HG03469 (cell line): Measurements from ENCODE around the gene HORMAD2.
"Not testable (repeated sequence)": the region's sequence is repeated elsewhere in the genome, so short reads cannot be mapped to it uniquely, and the experiment has no call there.

Experiments used
- ATAC-seq: cut with Tn5 transposase; IDR thresholded peaks from one replicate; pipeline ENCODE4 v1.9.1; 2021; ENCODE audit warnings: mild to moderate bottlenecking, moderate library complexity, moderate number of reproducible peaks; ENCODE audit not compliant: unreplicated experiment

Gene HORMAD2

DNA sequence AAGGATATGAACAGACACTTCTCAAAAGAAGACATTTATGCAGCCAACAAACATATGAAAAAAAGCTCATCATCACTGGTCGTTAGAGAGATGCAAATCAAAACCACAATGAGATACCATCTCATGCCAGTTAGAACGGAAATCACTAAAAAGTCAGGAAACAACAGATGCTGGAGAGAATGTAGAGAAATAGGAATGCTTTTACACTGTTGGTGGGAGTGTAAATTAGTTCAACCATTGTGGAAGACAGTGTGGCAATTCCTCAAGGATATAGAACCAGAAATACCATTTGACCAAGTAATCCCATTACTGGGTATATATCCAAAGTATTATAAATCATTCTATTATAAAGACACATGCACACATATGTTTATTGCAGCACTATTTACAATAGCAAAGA is 20.5 kb downstream of the HORMAD2 start:
- not testable (repeated sequence) for ATAC-seq

DNA sequence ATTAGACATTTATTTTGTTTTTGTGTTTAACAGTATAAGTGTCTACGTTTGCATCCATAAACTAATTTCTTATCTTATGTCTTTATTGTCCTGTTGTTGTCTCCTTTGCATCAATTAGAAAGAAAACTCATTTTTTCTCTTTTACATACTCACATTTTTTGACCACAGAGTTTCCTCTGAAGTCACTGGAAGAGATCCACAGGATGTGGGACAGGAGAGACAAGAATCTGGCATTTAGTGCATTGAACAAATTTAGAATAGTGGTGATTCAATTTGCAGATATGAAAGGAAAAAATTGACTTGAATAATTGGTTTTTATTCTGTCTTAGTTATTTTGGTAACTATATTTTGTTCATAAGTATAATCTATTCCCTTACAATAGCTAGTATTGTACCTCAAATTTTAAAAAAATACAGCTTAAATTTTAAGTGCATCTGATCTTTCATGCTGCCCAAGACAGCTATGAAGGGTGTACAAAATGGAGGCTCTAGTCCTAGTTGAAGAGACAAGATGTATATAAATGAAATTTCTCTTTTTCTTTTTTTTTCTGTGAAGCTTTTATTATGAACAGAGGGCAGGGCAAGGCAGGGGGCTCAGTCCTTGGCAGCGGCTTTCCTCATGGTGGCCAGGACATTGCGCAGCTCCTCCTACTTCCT is 24.4 kb downstream of the HORMAD2 start:
- no peak for ATAC-seq

GRCh38 chr22:30105483-30105882 is 25.2 kb downstream of the HORMAD2 start:
- no peak for ATAC-seq

DNA sequence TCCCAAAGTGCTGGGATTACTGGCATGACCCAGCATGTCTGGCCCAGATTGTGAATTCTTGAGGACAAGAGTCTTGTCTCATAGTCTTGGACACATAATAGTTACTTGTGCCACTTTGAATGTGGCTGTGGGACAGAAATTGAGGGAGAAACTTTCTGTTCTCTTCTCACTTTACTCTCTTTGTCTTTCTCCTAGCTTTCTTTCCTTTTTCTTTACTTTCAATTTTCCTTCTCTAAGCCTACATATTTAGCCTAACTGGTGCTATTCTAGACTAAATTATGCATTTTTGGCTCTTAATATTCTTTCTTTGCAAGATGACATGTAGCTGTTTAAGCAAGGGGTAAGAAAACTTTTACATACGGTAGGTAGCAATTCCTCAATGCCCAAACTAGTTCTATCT is 33.2 kb downstream of the HORMAD2 start:
- ATAC-seq = no peak

- no peak for ATAC-seq
Measured at GRCh38 chr22:30114361-30114760, 34.1 kb downstream of the HORMAD2 start.

- no peak for ATAC-seq
Measured at GRCh38 chr22:30115705-30116104, 35.4 kb downstream of the HORMAD2 start.

DNA sequence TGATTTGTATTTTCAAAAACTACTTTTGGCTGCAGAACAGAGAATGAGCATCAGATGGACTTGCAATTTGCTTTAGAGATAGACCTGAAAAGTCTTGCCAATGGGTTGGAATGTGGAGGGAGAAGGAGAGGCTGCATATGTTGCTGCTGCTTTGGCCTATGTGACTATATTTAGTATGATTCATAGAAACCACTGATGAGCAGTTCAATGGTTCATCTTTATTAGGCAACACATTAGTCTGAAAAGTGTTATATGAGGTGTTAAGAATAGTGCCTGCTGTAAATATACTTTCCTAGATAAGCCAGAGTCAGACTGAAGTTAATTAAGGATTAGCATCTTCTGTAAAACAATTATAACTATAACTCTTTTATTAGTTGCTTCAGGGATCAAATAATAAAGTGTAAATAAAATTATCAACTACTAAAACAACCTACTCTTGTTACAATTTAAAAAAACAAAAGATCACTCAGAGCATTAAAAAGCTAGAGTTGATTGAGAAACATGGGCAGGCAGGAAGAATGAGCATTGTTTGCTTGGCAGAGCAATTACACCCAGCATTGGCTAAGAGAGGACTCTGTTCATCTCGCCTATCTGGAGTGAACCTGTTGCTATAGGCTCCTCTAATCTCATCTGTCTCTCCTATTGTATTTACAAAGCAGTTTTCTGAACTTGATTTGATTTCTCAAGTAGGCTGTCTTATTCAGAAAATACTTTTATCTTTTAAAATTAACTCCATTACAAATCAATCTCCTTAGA is 36.3 kb downstream of the HORMAD2 start:
- no peak for ATAC-seq

DNA sequence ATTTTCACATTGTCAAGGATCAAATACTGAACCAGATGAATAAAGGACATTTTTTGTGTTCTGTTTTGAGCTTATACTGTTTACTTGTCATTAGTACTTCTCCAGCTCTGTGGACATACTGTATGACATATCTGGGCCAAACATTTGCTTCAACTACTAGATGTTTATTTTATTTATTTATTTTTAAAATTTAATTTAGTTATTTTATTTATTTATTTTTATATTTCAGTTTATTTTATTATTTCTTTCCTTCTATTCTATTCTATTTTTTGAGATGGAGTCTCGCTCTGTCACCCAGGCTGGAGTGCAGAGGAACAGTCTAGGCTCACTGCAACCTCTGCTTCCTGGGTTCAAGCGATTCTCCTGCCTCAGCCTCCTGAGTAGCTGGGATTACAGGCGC is 37.0 kb downstream of the HORMAD2 start:
- ATAC-seq = no peak

- no peak for ATAC-seq
Measured at GRCh38 chr22:30118291-30118690, 38.0 kb downstream of the HORMAD2 start.

- ATAC-seq = no peak
Measured at GRCh38 chr22:30121960-30122359, 41.7 kb downstream of the HORMAD2 start.

GRCh38 chr22:30123463-30123862 is 43.2 kb downstream of the HORMAD2 start:
- no peak for ATAC-seq

GRCh38 chr22:30127749-30128166 is 47.5 kb downstream of the HORMAD2 start:
- no peak for ATAC-seq

DNA sequence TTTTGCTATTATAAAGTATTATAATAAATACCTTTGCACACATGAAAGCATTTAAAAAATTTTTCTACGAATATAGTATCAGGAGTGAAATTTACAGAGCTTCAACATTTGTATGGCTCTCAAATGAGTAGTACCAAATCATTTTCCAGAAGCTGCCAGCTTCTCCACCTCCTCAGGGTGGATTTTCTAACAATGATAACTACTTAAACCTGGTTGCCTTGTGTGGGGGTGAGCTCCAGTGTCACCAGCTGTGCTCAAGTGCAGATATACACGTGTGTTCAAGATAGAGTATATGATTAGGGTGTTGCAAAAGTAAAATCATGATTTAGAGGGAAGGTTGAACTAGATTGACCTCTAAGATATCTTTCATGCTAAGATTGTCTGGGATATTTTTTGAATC is 48.2 kb downstream of the HORMAD2 start:
- no peak for ATAC-seq

DNA sequence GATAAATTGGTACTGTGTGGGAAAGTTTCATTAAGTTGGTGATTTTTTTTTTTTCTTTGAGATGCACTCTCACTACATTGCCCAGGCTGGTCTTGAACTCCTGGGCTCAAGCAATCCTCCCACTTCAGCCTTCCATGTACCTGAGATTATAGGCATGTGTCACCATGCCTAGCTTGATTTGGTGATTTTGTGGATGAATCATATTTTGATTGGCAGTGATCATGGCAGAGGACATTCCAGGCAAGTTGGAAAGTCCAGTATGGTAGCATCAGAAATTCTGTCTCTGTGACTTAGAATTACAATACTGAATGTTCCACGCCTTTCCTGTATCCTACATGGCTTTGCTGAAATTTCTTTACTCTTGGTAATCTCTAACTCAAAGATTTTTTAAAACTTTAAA is 49.4 kb downstream of the HORMAD2 start:
- no peak for ATAC-seq

DNA sequence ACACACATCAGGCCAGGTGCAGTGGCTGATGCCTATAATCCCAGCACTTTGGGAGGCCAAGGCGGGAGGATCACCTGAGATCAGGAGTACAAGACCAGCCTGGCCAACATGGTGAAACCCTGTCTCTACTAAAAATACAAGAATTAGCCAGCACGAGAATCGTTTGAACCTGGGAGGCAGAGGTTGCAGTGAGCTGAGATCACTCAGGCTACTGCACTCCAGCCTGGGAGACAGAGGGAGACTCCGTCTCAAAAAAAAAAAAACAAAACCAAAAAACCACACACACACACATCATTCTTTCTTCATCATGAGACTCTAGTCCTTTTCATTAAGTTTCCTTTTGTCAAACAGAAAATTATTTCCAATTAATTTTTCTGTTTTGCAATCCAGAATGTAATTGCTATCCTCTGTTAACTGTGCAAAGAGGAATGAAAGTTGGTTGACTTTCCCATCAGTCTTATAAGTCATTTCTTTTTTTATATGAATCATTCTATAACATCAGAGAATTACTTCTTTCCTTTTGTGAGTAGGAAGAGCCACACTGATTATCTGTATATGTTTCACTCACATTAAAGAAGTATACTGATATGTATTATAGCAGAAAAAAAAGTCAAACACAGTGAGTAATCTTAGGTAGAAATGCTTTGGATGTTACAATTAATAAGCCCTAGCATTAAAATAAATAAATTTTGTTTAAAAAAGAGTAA is 52.2 kb downstream of the HORMAD2 start:
- ATAC-seq = no peak

- ATAC-seq = no peak
Measured at GRCh38 chr22:30140414-30140813, 60.1 kb downstream of the HORMAD2 start.

DNA sequence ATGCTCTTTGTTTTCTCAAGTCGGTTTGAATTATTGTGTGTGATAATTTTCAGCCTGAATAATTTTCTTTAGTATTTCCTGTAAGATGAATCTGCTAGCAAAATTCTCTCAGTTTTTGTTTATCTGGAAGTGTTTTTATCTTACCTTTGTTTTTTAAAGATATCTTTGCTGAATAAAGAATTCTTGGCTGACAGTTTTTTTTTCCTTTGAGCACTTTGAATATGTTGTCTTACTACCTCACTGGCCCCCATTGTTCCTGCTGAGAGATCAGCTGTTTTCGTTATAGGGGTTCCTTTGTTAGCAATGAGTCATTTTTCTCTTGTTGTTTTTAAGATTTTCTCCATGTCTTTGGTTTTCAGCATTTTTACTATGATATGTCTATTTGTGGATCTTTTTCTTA is 63.0 kb downstream of the HORMAD2 start:
- ATAC-seq = no peak

DNA sequence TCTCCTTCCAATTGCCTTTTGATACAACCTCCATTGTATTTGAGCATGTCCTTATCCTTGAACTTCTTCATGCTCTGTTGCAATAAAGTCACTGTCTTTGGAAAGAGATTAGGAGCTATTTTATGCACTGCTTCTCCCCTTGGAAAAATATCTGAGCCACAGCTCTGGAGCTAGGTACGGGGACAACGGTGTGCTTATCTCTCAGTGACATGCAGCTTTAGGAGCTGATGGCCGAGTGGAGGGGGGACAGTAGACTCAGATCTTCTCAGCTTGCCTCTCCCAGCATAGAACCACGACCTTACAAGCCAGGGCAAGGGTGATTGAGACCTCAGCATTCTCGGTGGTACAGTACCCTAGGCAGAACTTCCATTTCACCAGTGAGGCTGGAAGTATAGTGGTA is 64.1 kb downstream of the HORMAD2 start:
- no peak for ATAC-seq

DNA sequence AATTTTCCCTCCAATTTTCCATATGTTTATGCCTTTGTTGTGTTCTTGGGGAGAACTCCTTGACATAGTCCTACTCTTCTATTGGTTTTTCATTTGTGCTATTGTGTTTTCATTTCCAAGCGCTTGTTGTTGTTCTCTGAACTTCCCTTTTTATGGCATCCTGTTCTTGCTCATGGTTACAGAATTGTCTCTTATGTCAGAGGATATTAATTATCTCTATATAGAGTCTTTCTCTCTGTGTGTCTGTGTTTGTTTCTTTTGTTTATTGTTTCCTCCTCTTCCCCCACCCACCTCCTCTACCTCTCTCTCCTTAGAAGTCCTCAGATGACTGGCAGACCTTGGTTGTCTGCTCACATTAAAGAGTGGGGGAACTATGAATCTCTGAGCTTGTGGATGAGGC is 69.9 kb downstream of the HORMAD2 start:
- no peak for ATAC-seq

GRCh38 chr22:30158277-30158676 is 78.0 kb downstream of the HORMAD2 start:
- no peak for ATAC-seq

- ATAC-seq = no peak
Measured at GRCh38 chr22:30158744-30159500, 78.7 kb downstream of the HORMAD2 start.
